NCI-H446 treated with DMSO at 0.1 percent for 48 hours (cell line): ENCODE results near the gene SERPINF2.
"Not testable (repeated sequence)": the region's sequence is repeated elsewhere in the genome, so short reads cannot be mapped to it uniquely, and the experiment has no call there.

Experiments
- DNase-seq: peaks from one replicate; lab custom pipeline; 2025; lab: John Stamatoyannopoulos, UW

SERPINF2 gene

GRCh38 chr17:1742371-1743087 is at the start of gene SERPINF2:
Gene SERPINF2, plus strand, starts transcription at chr17:1742871. Its CDS starts 2,125 bp downstream, at chr17:1744996.
- DNase-seq: no peak

- no peak for DNase-seq
These were observed 49.3 kb upstream of the SERPINF2 start for GRCh38 chr17:1693339-1693738.

- no peak for DNase-seq
These were observed 47.3 kb upstream of the SERPINF2 start for GRCh38 chr17:1695365-1695764.

- DNase-seq: no peak
These were observed 45.0 kb upstream of the SERPINF2 start for GRCh38 chr17:1697681-1698080.

- not testable (repeated sequence) for DNase-seq
These were observed 42.8 kb upstream of the SERPINF2 start for GRCh38 chr17:1699891-1700290.

- no peak for DNase-seq
These were observed 39.6 kb upstream of the SERPINF2 start for GRCh38 chr17:1703063-1703462.

- no peak for DNase-seq
These were observed 37.7 kb upstream of the SERPINF2 start for GRCh38 chr17:1705004-1705403.

- DNase-seq: no peak
These were observed 35.6 kb upstream of the SERPINF2 start for GRCh38 chr17:1707107-1707506.

- not testable (repeated sequence) for DNase-seq
These were observed 33.8 kb upstream of the SERPINF2 start for GRCh38 chr17:1708791-1709346.

- DNase-seq: no peak
These were observed 33.2 kb upstream of the SERPINF2 start for GRCh38 chr17:1709403-1709951.

GRCh38 chr17:1709971-1710806 is 32.5 kb upstream of the SERPINF2 start, which contains the start of gene TLCD2:
Gene TLCD2, minus strand, starts transcription at chr17:1710377. Its CDS starts 135 bp downstream, at chr17:1710242.
- no peak for DNase-seq

- no peak for DNase-seq
These were observed 31.7 kb upstream of the SERPINF2 start for GRCh38 chr17:1710807-1711553.

GRCh38 chr17:1711804-1712203 is 30.9 kb upstream of the SERPINF2 start:
- no peak for DNase-seq

GRCh38 chr17:1712271-1712670 is 30.4 kb upstream of the SERPINF2 start:
- DNase-seq: no peak

- no peak for DNase-seq
These were observed 29.4 kb upstream of the SERPINF2 start for GRCh38 chr17:1713160-1713877.

GRCh38 chr17:1713878-1714426 is 28.7 kb upstream of the SERPINF2 start:
- no peak for DNase-seq

GRCh38 chr17:1714427-1714979 is 28.2 kb upstream of the SERPINF2 start:
- DNase-seq: peak; percentile 71

- peak; percentile 28 for DNase-seq
These were observed 27.5 kb upstream of the SERPINF2 start for GRCh38 chr17:1714980-1715802.

GRCh38 chr17:1715803-1716075 is 26.9 kb upstream of the SERPINF2 start:
- no peak for DNase-seq
